OCI-LY1 (cell line): ENCODE results near the gene SPATA20.

Experiments used
- H2AFZ ChIP-seq: fragments of 200-600 bp; sonication (generic), shearing (Covaris generic); 2 replicates; pipeline ENCODE4 v1.6.0; 2014; ENCODE audit warnings: antibody characterized with exemption, mild to moderate bottlenecking, low read length
- H3F3A ChIP-seq: fragments of 200-600 bp; sonication (generic), shearing (Covaris generic); 2 replicates; pipeline ENCODE4 v1.6.0; 2014; ENCODE audit warnings: mild to moderate bottlenecking, antibody characterized with exemption, low read length, moderate library complexity; ENCODE audit not compliant: insufficient read depth
- H3K27ac ChIP-seq: fragments of 200-600 bp; sonication (generic); 2 replicates; pipeline ENCODE4 v1.5.1; 2014; ENCODE audit warnings: low read length, mixed run types, mild to moderate bottlenecking, low read depth; ENCODE audit not compliant: poor library complexity, severe bottlenecking
- H3K27me3 ChIP-seq: fragments of 200-600 bp; sonication (generic); 2 replicates; pipeline ENCODE4 v1.6.0; 2014; ENCODE audit warnings: antibody characterized with exemption, mild to moderate bottlenecking, low read length, moderate library complexity; ENCODE audit not compliant: insufficient read depth
- H3K36me3 ChIP-seq: fragments of 200-600 bp; sonication (generic); 2 replicates; pipeline ENCODE4 v1.6.1; 2014; ENCODE audit warnings: mild to moderate bottlenecking, antibody characterized with exemption, low read length, moderate library complexity, mixed read lengths; ENCODE audit not compliant: insufficient read depth
- H3K4me1 ChIP-seq: fragments of 200-600 bp; sonication (generic); 2 replicates; pipeline ENCODE4 v1.5.1; 2014; ENCODE audit warnings: mild to moderate bottlenecking, low read length, moderate library complexity; ENCODE audit not compliant: insufficient read depth, severe bottlenecking
- H3K4me2 ChIP-seq: fragments of 200-600 bp; sonication (generic), shearing (Covaris generic); 2 replicates; pipeline ENCODE4 v1.6.1; 2014; ENCODE audit warnings: low read length
- H3K4me3 ChIP-seq: fragments of 200-600 bp; sonication (generic); 2 replicates; pipeline ENCODE4 v1.5.1; 2014; ENCODE audit warnings: low read length, low read depth, mild to moderate bottlenecking, mixed read lengths; ENCODE audit not compliant: poor library complexity, severe bottlenecking
- H3K79me2 ChIP-seq: fragments of 200-600 bp; shearing (Covaris generic); 2 replicates; pipeline ENCODE4 v1.6.1; 2016; ENCODE audit warnings: mixed run types, low read length, mixed read lengths; ENCODE audit not compliant: insufficient read depth
- H3K9ac ChIP-seq: fragments of 200-600 bp; sonication (generic), shearing (Covaris generic); 2 replicates; pipeline ENCODE4 v1.6.1; 2014; ENCODE audit warnings: mild to moderate bottlenecking, low read length, mixed read lengths
- H3K9me2 ChIP-seq: fragments of 200-600 bp; sonication (generic), shearing (Covaris generic); 2 replicates; pipeline ENCODE4 v1.6.1; 2014; ENCODE audit warnings: low read depth, mild to moderate bottlenecking, low read length, mixed read lengths
- H3K9me3 ChIP-seq: fragments of 200-600 bp; shearing (Covaris generic); 2 replicates; pipeline ENCODE4 v1.6.1; 2014; ENCODE audit warnings: low read length, mixed read lengths
- H4K20me1 ChIP-seq: fragments of 200-600 bp; sonication (generic), shearing (Covaris generic); 2 replicates; pipeline ENCODE4 v1.6.0; 2016; ENCODE audit warnings: mild to moderate bottlenecking, low read length; ENCODE audit not compliant: insufficient read depth
- CTCF ChIP-seq: fragments of 200-600 bp; sonication (generic), shearing (Covaris generic); IDR thresholded peaks from 2 replicates; pipeline ENCODE4 v1.5.1; 2017; ENCODE audit warnings: mild to moderate bottlenecking, antibody characterized with exemption, low read length, moderate library complexity, mixed read lengths
- EZH2 ChIP-seq: fragments of 200-600 bp; sonication (generic), shearing (Covaris generic); IDR thresholded peaks from 2 replicates; pipeline ENCODE4 v1.8.0; 2017; ENCODE audit warnings: borderline replicate concordance, mixed run types, mild to moderate bottlenecking, antibody characterized with exemption, low read length, moderate library complexity, mixed read lengths

Gene SPATA20

GRCh38 chr17:50594892-50595291, 47.9 kb downstream of the SPATA20 start:
- Histone ChIP-seq H4K20me1 (no peaks in the 10 kb centered on the region), H3K4me1 (no peaks in the 10 kb centered on the region), H3K4me2 (no peak overlapping the region), H3K36me3 (no peaks in the 10 kb centered on the region), H2AFZ (no peak overlapping the region), H3K27ac (no peak overlapping the region), H3K79me2 (no peaks in the 10 kb centered on the region), H3K27me3 (peaks cover 6% of the 10 kb centered on the region; the same call in 1 of the 2 replicates), H3F3A (no peaks in the 10 kb centered on the region), H3K9me3 (no peaks in the 10 kb centered on the region), H3K9ac (no peak overlapping the region), H3K4me3 (no peak overlapping the region), H3K9me2 (no peaks in the 10 kb centered on the region)
- no peak for TF ChIP-seq EZH2
- no peak for TF ChIP-seq CTCF

GRCh38 chr17:50596191-50597037, 49.4 kb downstream of the SPATA20 start:
- Histone ChIP-seq H3F3A (no peaks in the 10 kb centered on the region), H3K9me2 (no peaks in the 10 kb centered on the region), H3K36me3 (no peaks in the 10 kb centered on the region), H3K9me3 (no peaks in the 10 kb centered on the region), H3K79me2 (no peaks in the 10 kb centered on the region), H3K27me3 (peaks cover 6% of the 10 kb centered on the region; the same call in 1 of the 2 replicates), H3K4me2 (no peak overlapping the region), H4K20me1 (no peaks in the 10 kb centered on the region), H3K4me3 (no peak overlapping the region), H2AFZ (no peak overlapping the region), H3K27ac (no peak overlapping the region), H3K4me1 (no peaks in the 10 kb centered on the region), H3K9ac (no peak overlapping the region)
- TF ChIP-seq EZH2 (no peak), CTCF (no peak)

GRCh38 chr17:50598487-50598886, 51.5 kb downstream of the SPATA20 start:
- Histone ChIP-seq H3K4me3 (no peak overlapping the region), H4K20me1 (no peaks in the 10 kb centered on the region), H2AFZ (no peak overlapping the region), H3K4me2 (no peak overlapping the region), H3K36me3 (no peaks in the 10 kb centered on the region), H3K27ac (no peak overlapping the region), H3K9ac (no peak overlapping the region), H3K27me3 (no peaks in the 10 kb centered on the region; the same call in 1 of the 2 replicates), H3K79me2 (no peaks in the 10 kb centered on the region), H3K9me3 (no peaks in the 10 kb centered on the region), H3F3A (no peaks in the 10 kb centered on the region), H3K9me2 (no peaks in the 10 kb centered on the region), H3K4me1 (no peaks in the 10 kb centered on the region)
- TF ChIP-seq CTCF, result no peak
- no peak for TF ChIP-seq EZH2
